Stomach (tissue), 9 donors: ENCODE results near the gene EXOC4. TPM values are rescaled to one million over a fixed set of nuclear protein-coding genes. Genes with fewer than 3 reads are reported as not detected.

ENCODE experiments used
- DNase-seq, 2 donors: peaks; one replicate each; pipeline versions ENCODE4 v3.0.0 to v3.0.0-alpha.2; 2013 to 2019
- H3K27ac ChIP-seq, 5 donors: fragments of 200-600 bp in 4 of 5; sonication (generic) in 4 of 5; one replicate each; pipeline ENCODE4 v1.5.1; 2013 to 2019; ENCODE audit warnings: mild to moderate bottlenecking in 1 of 5, moderate library complexity in 1 of 5
- H3K27me3 ChIP-seq, 3 donors: fragments of 200-600 bp; sonication (generic); one replicate each; pipeline ENCODE4 v1.5.1; 2017 to 2019; ENCODE audit warnings: mixed run types in 1 of 3
- H3K36me3 ChIP-seq, 4 donors: fragments of 200-600 bp; sonication (generic); 1 replicate in 3 of 4; 2 replicates in 1 of 4; pipeline ENCODE4 v1.5.1; 2016 to 2019
- H3K4me1 ChIP-seq, 4 donors: fragments of 200-600 bp; sonication (generic); one replicate each; pipeline ENCODE4 v1.5.1; 2016 to 2019
- H3K4me3 ChIP-seq, 4 donors: fragments of 200-600 bp; sonication (generic) in 3 of 4; one replicate each; pipeline ENCODE4 v1.5.1; 2016 to 2019; ENCODE audit warnings: mild to moderate bottlenecking in 1 of 4
- H3K9me3 ChIP-seq, 4 donors: fragments of 200-600 bp; sonication (generic); one replicate each; pipeline ENCODE4 v1.5.1; 2016 to 2019
- CTCF ChIP-seq, 7 experiments: fragments of 450-650 bp in 4 of 7; fragments of 200-600 bp in 3 of 7; sonication (generic) in 3 of 7; IDR thresholded peaks; one replicate each; pipeline ENCODE4 v1.5.1; 2016 to 2019; ENCODE audit warnings: antibody characterized with exemption in 7 of 7, control low read depth in 2 of 7, mild to moderate bottlenecking in 1 of 7
- EP300 ChIP-seq: sonication (generic); formaldehyde crosslinking; IDR thresholded peaks from one replicate; pipeline ENCODE4 v1.6.1; 2017; ENCODE audit warnings: antibody characterized with exemption
- POLR2A ChIP-seq, 4 donors: fragments of 450-650 bp; IDR thresholded peaks; one replicate each; pipeline ENCODE4 v1.6.1; 2016; ENCODE audit warnings: antibody characterized with exemption in 4 of 4, control low read depth in 2 of 4, mild to moderate bottlenecking in 1 of 4, moderate library complexity in 1 of 4
- POLR2AphosphoS5 ChIP-seq, 3 donors: sonication (generic); formaldehyde crosslinking; IDR thresholded peaks; one replicate each; pipeline ENCODE4 v1.6.1; 2016; ENCODE audit warnings: antibody characterized with exemption in 3 of 3
- WGBS, 5 donors: extraction: QIAGEN DNeasy Blood & Tissue Kit in 3 of 5; methylation state at CpG; one replicate each; pipeline versions ENCODE4 v1.1.5 to v1.1.7; 2013 to 2018; 5-methylcytosine and 5-hydroxymethylcytosine counted together
- intact Hi-C: fragments of 100-400 bp; cut with DNase I; formaldehyde crosslinking; loops from one replicate; pipeline ENCODE4 v1.15.1; 2023; ENCODE audit warnings: low total_unique reads
- polyA plus RNA-seq, 3 donors: library from polyadenylated mRNA; stranded (reverse); fragments of 200-250 nt; gene quantifications; one replicate each; pipeline ENCODE4 v1.2.3, GENCODE V29; 2013
- total RNA-seq, 5 donors: library from RNA; depleted of rRNA; stranded (reverse); fragments of >200 nt; gene quantifications; one replicate each; pipeline versions ENCODE4 v1.1.0 to v1.2.3, GENCODE V29; 2014 to 2016
- donor health status: healthy with polysubstance abuse.
- donor health status: Bipolar disorder and iron deficiency.
- donor health status: healthy.

Gene EXOC4
- total and polyA plus RNA-seq, 8 donors, result 14.1 to 339 (median 61.1) TPM

- H3K4me3 ChIP-seq, result no peak overlapping the region
- H3K27me3 ChIP-seq, result no peaks in the 10 kb centered on the region
- H3K36me3 ChIP-seq, result no peaks in the 10 kb centered on the region
- no peak for DNase-seq
- no peaks in the 10 kb centered on the region for H3K9me3 ChIP-seq
- intact Hi-C loops, result no loop called here
- no peaks in the 10 kb centered on the region for H3K4me1 ChIP-seq
- TF ChIP-seq EP300 (no peak), CTCF (IDR thresholded peaks at IDR 0.05) (no peak), POLR2A (IDR thresholded peaks at IDR 0.05) (no peak), POLR2AphosphoS5 (IDR thresholded peaks at IDR 0.05) (no peak)
- H3K27ac ChIP-seq, result no peak overlapping the region
These were observed 340.7 kb downstream of the EXOC4 start for GRCh38 chr7:133593561-133593960.

GRCh38 chr7:133601617-133602016 lies 348.7 kb downstream of the EXOC4 start:
- WGBS, 5 donors, result 48 to 73% (median 65%) methylated on average over 2 of the region's 2 CpGs
- intact Hi-C loops, result no loop called here
- TF ChIP-seq POLR2AphosphoS5 (IDR thresholded peaks at IDR 0.05), result no peak
- no peak for TF ChIP-seq EP300
- Histone ChIP-seq H3K4me1 (no peaks in the 10 kb centered on the region), H3K27ac (no peak overlapping the region), H3K36me3 (no peaks in the 10 kb centered on the region), H3K4me3 (no peak overlapping the region), H3K27me3 (no peaks in the 10 kb centered on the region), H3K9me3 (no peaks in the 10 kb centered on the region)
- DNase-seq, result no peak

- H3K36me3 ChIP-seq, result no peaks in the 10 kb centered on the region
- intact Hi-C loops, result no loop called here
- WGBS, 5 donors, result 67 to 78% (median 71%) methylated on average over 4 of the region's 4 CpGs
- H3K27ac ChIP-seq, result no peak overlapping the region
- DNase-seq, result no peak
- no peaks in the 10 kb centered on the region for H3K4me1 ChIP-seq
- no peaks in the 10 kb centered on the region for H3K27me3 ChIP-seq
- no peak for TF ChIP-seq POLR2AphosphoS5 (IDR thresholded peaks at IDR 0.05)
- no peak for TF ChIP-seq CTCF (IDR thresholded peaks at IDR 0.05)
- TF ChIP-seq EP300, result no peak
- TF ChIP-seq POLR2A (IDR thresholded peaks at IDR 0.05), result no peak
- no peaks in the 10 kb centered on the region for H3K9me3 ChIP-seq
- no peak overlapping the region for H3K4me3 ChIP-seq
These were observed 349.4 kb downstream of the EXOC4 start for GRCh38 chr7:133602291-133602690.

- Histone ChIP-seq H3K9me3 (no peaks in the 10 kb centered on the region), H3K27me3 (no peaks in the 10 kb centered on the region), H3K27ac (no peak overlapping the region), H3K36me3 (no peaks in the 10 kb centered on the region), H3K4me3 (no peak overlapping the region), H3K4me1 (no peaks in the 10 kb centered on the region)
- TF ChIP-seq CTCF (IDR thresholded peaks at IDR 0.05) (no peak), POLR2AphosphoS5 (IDR thresholded peaks at IDR 0.05) (no peak), EP300 (no peak), POLR2A (IDR thresholded peaks at IDR 0.05) (no peak)
- no peak for DNase-seq
- intact Hi-C loops, result no loop called here
- WGBS, 5 donors, result 82 to 89% (median 85%) methylated on average over 4 of the region's 4 CpGs
These were observed 354.1 kb downstream of the EXOC4 start for GRCh38 chr7:133606991-133607390.

- H3K27me3 ChIP-seq, result no peaks in the 10 kb centered on the region
- DNase-seq, result no peak
- no peaks in the 10 kb centered on the region for H3K36me3 ChIP-seq
- intact Hi-C loops, result no loop called here
- WGBS, 5 donors, result 75 to 100% (median 84%) methylated on average over 1 of the region's 1 CpG
- TF ChIP-seq EP300, result no peak
- TF ChIP-seq POLR2AphosphoS5 (IDR thresholded peaks at IDR 0.05), result no peak
- TF ChIP-seq CTCF (IDR thresholded peaks at IDR 0.05), result no peak
- TF ChIP-seq POLR2A (IDR thresholded peaks at IDR 0.05), result no peak
- H3K4me3 ChIP-seq, result no peak overlapping the region
- no peaks in the 10 kb centered on the region for H3K4me1 ChIP-seq
- no peaks in the 10 kb centered on the region for H3K9me3 ChIP-seq
- H3K27ac ChIP-seq, result no peak overlapping the region
These were observed 356.9 kb downstream of the EXOC4 start for GRCh38 chr7:133609806-133610205.
